Measurements from ENCODE around the gene XXYLT1. TPM values are rescaled to one million over a fixed set of nuclear protein-coding genes. Genes with fewer than 3 reads are reported as not detected.
A peak's percentile ranks its signal among the peaks of the same experiment; 100 is the strongest.

The XXYLT1 gene
- total RNA-seq, 1 donor from 2014 or later, result 22.3 TPM

- Mint-ChIP-seq H3K4me3 (ENCODE audit: unreplicated experiment) (no peak overlapping the region), H3K9me3 (ENCODE audit: unreplicated experiment) (peaks cover 7% of the 10 kb centered on the region), H3K27ac (ENCODE audit: unreplicated experiment) (no peak overlapping the region), H3K4me1 (ENCODE audit: low read depth, unreplicated experiment) (peaks cover 38% of the 10 kb centered on the region), H3K27me3 (ENCODE audit: unreplicated experiment) (peaks cover 4% of the 10 kb centered on the region), H3K36me3 (ENCODE audit: unreplicated experiment) (no peaks in the 10 kb centered on the region)
- TF ChIP-seq CTCF (IDR thresholded peaks at IDR 0.05; ENCODE audit: partially characterized antibody, unreplicated experiment), result no peak
- DNase-seq, result no peak
These were observed 114.6 kb downstream of the XXYLT1 start for GRCh38 chr3:195156286-195156890.

- H3K4me1 Mint-ChIP-seq (ENCODE audit: low read depth, unreplicated experiment), result peaks cover 41% of the 10 kb centered on the region
- no peak for DNase-seq
- no peak for TF ChIP-seq CTCF (IDR thresholded peaks at IDR 0.05; ENCODE audit: partially characterized antibody, unreplicated experiment)
- H3K36me3 Mint-ChIP-seq (ENCODE audit: unreplicated experiment), result no peaks in the 10 kb centered on the region
- no peak overlapping the region for H3K4me3 Mint-ChIP-seq (ENCODE audit: unreplicated experiment)
- peaks cover 5% of the 10 kb centered on the region for H3K9me3 Mint-ChIP-seq (ENCODE audit: unreplicated experiment)
- peaks cover 5% of the 10 kb centered on the region for H3K27me3 Mint-ChIP-seq (ENCODE audit: unreplicated experiment)
- H3K27ac Mint-ChIP-seq (ENCODE audit: unreplicated experiment), result no peak overlapping the region
These were observed 115.3 kb downstream of the XXYLT1 start for GRCh38 chr3:195155570-195156241.

- Mint-ChIP-seq H3K36me3 (ENCODE audit: unreplicated experiment) (no peaks in the 10 kb centered on the region), H3K4me3 (ENCODE audit: unreplicated experiment) (peak overlapping the region; percentile 61), H3K27me3 (ENCODE audit: unreplicated experiment) (peaks cover 7% of the 10 kb centered on the region), H3K27ac (ENCODE audit: unreplicated experiment) (no peak overlapping the region), H3K9me3 (ENCODE audit: unreplicated experiment) (peaks cover 5% of the 10 kb centered on the region), H3K4me1 (ENCODE audit: low read depth, unreplicated experiment) (peaks cover 49% of the 10 kb centered on the region)
- DNase-seq, result no peak
- TF ChIP-seq CTCF (IDR thresholded peaks at IDR 0.05; ENCODE audit: partially characterized antibody, unreplicated experiment), result no peak
These were observed 116.0 kb downstream of the XXYLT1 start for GRCh38 chr3:195154793-195155535.

- TF ChIP-seq CTCF (IDR thresholded peaks at IDR 0.05; ENCODE audit: partially characterized antibody, unreplicated experiment), result no peak
- Mint-ChIP-seq H3K27me3 (ENCODE audit: unreplicated experiment) (peaks cover 7% of the 10 kb centered on the region), H3K4me1 (ENCODE audit: low read depth, unreplicated experiment) (peaks cover 53% of the 10 kb centered on the region), H3K36me3 (ENCODE audit: unreplicated experiment) (no peaks in the 10 kb centered on the region), H3K4me3 (ENCODE audit: unreplicated experiment) (peak overlapping the region; percentile 43), H3K9me3 (ENCODE audit: unreplicated experiment) (peaks cover 5% of the 10 kb centered on the region), H3K27ac (ENCODE audit: unreplicated experiment) (peak overlapping the region; percentile 94)
- DNase-seq, result no peak
These were observed 116.7 kb downstream of the XXYLT1 start for GRCh38 chr3:195154111-195154791.

Measured in glutamatergic neuron (in vitro differentiated cells).